Spleen (tissue), 7 donors: ENCODE measurements around the gene SUCLG1.

Source experiments
- POLR2A ChIP-seq, 3 donors: fragments of 450-650 bp; IDR thresholded peaks; one replicate each; pipeline ENCODE4 v1.5.1; 2017; ENCODE audit warnings: antibody characterized with exemption in 3 of 3, mild to moderate bottlenecking in 1 of 3
- TF ChIP-seq, protein P1 (sequence below), 11 experiments: fragments of 200-600 bp in 7 of 11; fragments of 450-650 bp in 4 of 11; sonication (generic) in 4 of 11; IDR thresholded peaks in 8 of 11; conservative IDR thresholded peaks in 3 of 11; 1 replicate in 7 of 11; 2 replicates in 4 of 11; pipeline versions ENCODE4 v1.4.0 to v1.8.0; 2016 to 2021; ENCODE audit warnings: antibody characterized with exemption in 11 of 11, inconsistent platforms in 4 of 11, mild to moderate bottlenecking in 1 of 11
- donor health status: DM: no; HTN: no; CAD: no; lungs with moderate emphysema.
- donor health status: DM: no; HTN: no; CAD: no.
- donor health status: DM: no; HTN: no; CAD: no.

DNA sequence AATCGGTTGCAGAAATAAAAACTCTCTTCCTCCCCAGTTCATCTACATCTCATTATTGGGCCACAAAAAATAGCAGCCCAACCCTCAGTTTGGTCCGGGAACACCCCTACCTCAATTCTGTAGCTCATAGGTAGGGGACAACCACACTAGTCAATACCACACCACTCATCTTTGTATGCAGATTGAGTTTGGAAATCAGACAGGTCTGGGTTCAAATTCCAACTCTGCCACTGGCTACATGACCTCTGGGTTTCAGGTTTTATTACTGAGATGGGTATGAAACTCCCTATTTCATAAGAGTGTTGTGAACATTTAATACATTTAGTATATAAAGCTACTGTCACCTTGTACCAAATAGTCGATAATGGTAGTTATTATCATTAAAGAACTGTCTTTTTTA, 2.2 kb upstream of the SUCLG1 start:
- no peak for TF ChIP-seq POLR2A (IDR thresholded peaks at IDR 0.05)
- TF ChIP-seq, protein P1, sequence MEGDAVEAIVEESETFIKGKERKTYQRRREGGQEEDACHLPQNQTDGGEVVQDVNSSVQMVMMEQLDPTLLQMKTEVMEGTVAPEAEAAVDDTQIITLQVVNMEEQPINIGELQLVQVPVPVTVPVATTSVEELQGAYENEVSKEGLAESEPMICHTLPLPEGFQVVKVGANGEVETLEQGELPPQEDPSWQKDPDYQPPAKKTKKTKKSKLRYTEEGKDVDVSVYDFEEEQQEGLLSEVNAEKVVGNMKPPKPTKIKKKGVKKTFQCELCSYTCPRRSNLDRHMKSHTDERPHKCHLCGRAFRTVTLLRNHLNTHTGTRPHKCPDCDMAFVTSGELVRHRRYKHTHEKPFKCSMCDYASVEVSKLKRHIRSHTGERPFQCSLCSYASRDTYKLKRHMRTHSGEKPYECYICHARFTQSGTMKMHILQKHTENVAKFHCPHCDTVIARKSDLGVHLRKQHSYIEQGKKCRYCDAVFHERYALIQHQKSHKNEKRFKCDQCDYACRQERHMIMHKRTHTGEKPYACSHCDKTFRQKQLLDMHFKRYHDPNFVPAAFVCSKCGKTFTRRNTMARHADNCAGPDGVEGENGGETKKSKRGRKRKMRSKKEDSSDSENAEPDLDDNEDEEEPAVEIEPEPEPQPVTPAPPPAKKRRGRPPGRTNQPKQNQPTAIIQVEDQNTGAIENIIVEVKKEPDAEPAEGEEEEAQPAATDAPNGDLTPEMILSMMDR (IDR thresholded peaks at IDR 0.05 in 8 of 11, conservative IDR thresholded peaks at IDR 0.05 in 3 of 11) = no peak
